CD14-positive monocyte (primary cell): ENCODE results near the gene POLD4. TPM values are rescaled to one million over a fixed set of nuclear protein-coding genes. Genes with fewer than 3 reads are reported as not detected.

Experiments used
- DNase-seq, 3 donors: peaks; one replicate each; pipeline ENCODE4 v3.0.0-alpha.2; 2011 to 2022
- H2AFZ ChIP-seq: 2 replicates; pipeline ENCODE4 v1.6.0; 2012; ENCODE audit warnings: mild to moderate bottlenecking, low read depth, low read length, inconsistent platforms; ENCODE audit not compliant: insufficient read depth, poor library complexity, severe bottlenecking
- H3K27ac ChIP-seq, 2 donors: 1 replicate in 1 of 2; 2 replicates in 1 of 2; pipeline ENCODE4 v1.5.1; 2012 to 2013; ENCODE audit warnings: low read length in 2 of 2, control low read depth in 1 of 2, inconsistent platforms in 1 of 2, low read depth in 1 of 2, mild to moderate bottlenecking in 1 of 2
- H3K27me3 ChIP-seq, 2 donors: one replicate each; pipeline versions ENCODE4 v1.6.0 to v1.6.1; 2011 to 2013; ENCODE audit warnings: low read length in 2 of 2; ENCODE audit not compliant: control insufficient read depth in 2 of 2, insufficient read depth in 2 of 2
- H3K36me3 ChIP-seq, 2 donors: replicated peaks in 1 of 2; 1 replicate in 1 of 2; 2 replicates in 1 of 2; pipeline versions ENCODE4 v1.5.1 to v1.6.1; 2012 to 2013; ENCODE audit warnings: low read length in 2 of 2, control low read depth in 1 of 2, inconsistent platforms in 1 of 2, mild to moderate bottlenecking in 1 of 2; ENCODE audit not compliant: insufficient read depth in 2 of 2, control insufficient read depth in 1 of 2
- H3K4me1 ChIP-seq, 2 donors: 1 replicate in 1 of 2; 2 replicates in 1 of 2; pipeline versions ENCODE4 v1.5.1 to v1.6.1; 2012 to 2013; ENCODE audit warnings: low read length in 2 of 2, control low read depth in 1 of 2, inconsistent platforms in 1 of 2, mild to moderate bottlenecking in 1 of 2, moderate library complexity in 1 of 2; ENCODE audit not compliant: insufficient read depth in 2 of 2, control insufficient read depth in 1 of 2
- H3K4me2 ChIP-seq: replicated peaks from 2 replicates; pipeline ENCODE3; 2012; ENCODE audit warnings: low read length, moderate library complexity, mild to moderate bottlenecking; ENCODE audit not compliant: poor library complexity, severe bottlenecking; ENCODE audit errors: extremely low read depth
- H3K4me3 ChIP-seq, 3 experiments: fragments of 200-600 bp in 1 of 3; sonication (generic) in 1 of 3; replicated peaks in 1 of 3; 1 replicate in 2 of 3; 2 replicates in 1 of 3; pipeline ENCODE4 v1.5.1; 2011 to 2013; ENCODE audit warnings: low read length in 3 of 3, mild to moderate bottlenecking in 3 of 3, control low read depth in 2 of 3, low read depth in 2 of 3, inconsistent platforms in 1 of 3, moderate library complexity in 1 of 3
- H3K79me2 ChIP-seq: 2 replicates; pipeline ENCODE4 v1.6.0; 2012; ENCODE audit warnings: mild to moderate bottlenecking, control low read depth, inconsistent platforms, low read length, moderate library complexity; ENCODE audit not compliant: insufficient read depth
- H3K9ac ChIP-seq: 2 replicates; pipeline ENCODE4 v1.6.0; 2017; ENCODE audit warnings: low read length, mild to moderate bottlenecking; ENCODE audit not compliant: insufficient read depth, poor library complexity, severe bottlenecking
- H3K9me3 ChIP-seq, 2 donors: replicated peaks in 1 of 2; 1 replicate in 1 of 2; 2 replicates in 1 of 2; pipeline versions ENCODE4 v1.5.1 to v1.6.1; 2012 to 2013; ENCODE audit warnings: low read length in 2 of 2, control low read depth in 1 of 2; ENCODE audit not compliant: control insufficient read depth in 1 of 2, insufficient read depth in 1 of 2
- H4K20me1 ChIP-seq: 2 replicates; pipeline ENCODE4 v1.6.0; 2012; ENCODE audit warnings: mild to moderate bottlenecking, low read length, control low read depth, moderate library complexity; ENCODE audit not compliant: insufficient read depth
- H3K27ac Mint-ChIP-seq, 7 donors: one replicate each; pipeline ENCODE4 v1.8.0; 2020; ENCODE audit warnings: mild to moderate bottlenecking in 7 of 7, mixed read lengths in 7 of 7, moderate library complexity in 6 of 7, inconsistent platforms in 2 of 7
- H3K27me3 Mint-ChIP-seq, 3 donors: one replicate each; pipeline ENCODE4 v1.8.0; 2021 to 2022; ENCODE audit warnings: low read depth in 3 of 3, mild to moderate bottlenecking in 3 of 3, mixed read lengths in 3 of 3, moderate library complexity in 3 of 3, inconsistent platforms in 1 of 3
- H3K36me3 Mint-ChIP-seq, 2 donors: one replicate each; pipeline ENCODE4 v1.8.0; 2020; ENCODE audit warnings: mixed read lengths in 2 of 2, inconsistent platforms in 1 of 2, mild to moderate bottlenecking in 1 of 2
- H3K4me1 Mint-ChIP-seq: one replicate; pipeline ENCODE4 v1.8.0; 2020; ENCODE audit warnings: mild to moderate bottlenecking, mixed read lengths
- H3K4me3 Mint-ChIP-seq, 2 donors: one replicate each; pipeline ENCODE4 v1.8.0; 2020; ENCODE audit warnings: mild to moderate bottlenecking in 2 of 2, mixed read lengths in 2 of 2, moderate library complexity in 1 of 2
- H3K9me3 Mint-ChIP-seq, 7 donors: one replicate each; pipeline ENCODE4 v1.8.0; 2020 to 2022; ENCODE audit warnings: mixed read lengths in 7 of 7, mild to moderate bottlenecking in 6 of 7, moderate library complexity in 6 of 7, inconsistent platforms in 2 of 7
- CTCF ChIP-seq: fragments of 200-600 bp; IDR thresholded peaks from one replicate; pipeline ENCODE4 v1.8.0; 2022; ENCODE audit warnings: antibody characterized with exemption, mild to moderate bottlenecking
- WGBS: methylation state at CpG from one replicate; pipeline ENCODE4 v1.1.5; 2013; ENCODE audit warnings: missing lambda C conversion rate; ENCODE audit not compliant: insufficient coverage; 5-methylcytosine and 5-hydroxymethylcytosine counted together
- intact Hi-C, 2 donors: fragments of 100-400 bp; cut with micrococcal nuclease; formaldehyde crosslinking; loops; one replicate each; pipeline versions ENCODE4 v1.15.0 to v1.15.1; 2023
- polyA plus RNA-seq, 3 donors: library from polyadenylated mRNA; depleted of rRNA in 1 of 3; unstranded in 2 of 3; stranded (reverse) in 1 of 3; fragments of 300-500 nt in 2 of 3; fragments of >200 nt in 1 of 3; fragmentation: Illumina TruSeq in 2 of 3; gene quantifications; 1 replicate in 2 of 3; 2 replicates in 1 of 3; pipeline ENCODE4 v1.2.3, GENCODE V29; 2012 to 2021

Gene POLD4
- polyA plus RNA-seq, 3 donors: 157 to 205 (median 176) TPM

- 20% methylated on average over 5 of the region's 11 CpGs for WGBS
- DNase-seq: peak; percentile 75 to 85 (median 82)
- Mint-ChIP-seq H3K27ac (peak overlapping the region; percentile 63 to 88 (median 76)), H3K4me1 (peaks cover 53% of the 10 kb centered on the region), H3K4me3 (peak overlapping the region in 1 of 2 donors; percentile 57), H3K27me3 (peaks cover 0 to 2% (median 0%) of the 10 kb centered on the region in 3 donors), H3K9me3 (no peaks in the 10 kb centered on the region), H3K36me3 (peaks cover 8 to 9% of the 10 kb centered on the region in 2 donors)
- Histone ChIP-seq H3K4me3 (peak overlapping the region in 1 of 3 experiments; percentile 32), H3K9me3 (no peaks in the 10 kb centered on the region), H2AFZ (no peak overlapping the region), H3K27me3 (no peaks in the 10 kb centered on the region), H3K4me2 (peak overlapping the region; percentile 75), H3K79me2 (peaks cover 34% of the 10 kb centered on the region), H4K20me1 (peaks cover 15% of the 10 kb centered on the region), H3K36me3 (no peaks in the 10 kb centered on the region), H3K27ac (peak overlapping the region; percentile 24 to 52), H3K4me1 (peaks cover 52 to 56% of the 10 kb centered on the region in 2 donors), H3K9ac (no peak overlapping the region)
- TF ChIP-seq CTCF: peak; percentile 98
- intact Hi-C loops: loop anchor here (1.0 to 5.0 kb wide), 2 partner anchors 31 to 156 kb away; partner anchors contain the start of genes CDK2AP2 (in 1 of the 2) and PITPNM1 (in 1 of the 2)
Observed at GRCh38 chr11:67351275-67352005, 1.9 kb downstream of the POLD4 start.

GRCh38 chr11:67349928-67350465 is 3.3 kb downstream of the POLD4 start:
- H3K36me3 ChIP-seq: no peaks in the 10 kb centered on the region
- peaks cover 20% of the 10 kb centered on the region for H3K79me2 ChIP-seq
- TF ChIP-seq CTCF: no peak
- H3K27ac ChIP-seq: no peak overlapping the region
- Mint-ChIP-seq H3K9me3 (no peaks in the 10 kb centered on the region), H3K36me3 (peaks cover 8 to 9% of the 10 kb centered on the region in 2 donors), H3K4me3 (no peak overlapping the region), H3K27ac (peak overlapping the region in 1 of 7 donors; percentile 28), H3K27me3 (peaks cover 0 to 2% (median 0%) of the 10 kb centered on the region in 3 donors), H3K4me1 (peaks cover 43% of the 10 kb centered on the region)
- no peaks in the 10 kb centered on the region for H3K27me3 ChIP-seq
- H3K4me3 ChIP-seq: no peak overlapping the region
- no peak overlapping the region for H2AFZ ChIP-seq
- H3K4me2 ChIP-seq: no peak overlapping the region
- H4K20me1 ChIP-seq: peaks cover 15% of the 10 kb centered on the region
- peaks cover 38 to 41% of the 10 kb centered on the region in 2 donors for H3K4me1 ChIP-seq
- intact Hi-C loops: loop anchor here (2.0 to 5.0 kb wide), 2 partner anchors 157 kb away; partner anchors contain the start of genes CDK2AP2 (in 1 of the 2) and PITPNM1 (in 1 of the 2)
- no CpG with 5 or more reads among the region's 4 CpGs for WGBS
- no peak overlapping the region for H3K9ac ChIP-seq
- no peaks in the 10 kb centered on the region for H3K9me3 ChIP-seq
- no peak for DNase-seq
